ENCODE results near the gene SCTR.

Gene SCTR

DNA sequence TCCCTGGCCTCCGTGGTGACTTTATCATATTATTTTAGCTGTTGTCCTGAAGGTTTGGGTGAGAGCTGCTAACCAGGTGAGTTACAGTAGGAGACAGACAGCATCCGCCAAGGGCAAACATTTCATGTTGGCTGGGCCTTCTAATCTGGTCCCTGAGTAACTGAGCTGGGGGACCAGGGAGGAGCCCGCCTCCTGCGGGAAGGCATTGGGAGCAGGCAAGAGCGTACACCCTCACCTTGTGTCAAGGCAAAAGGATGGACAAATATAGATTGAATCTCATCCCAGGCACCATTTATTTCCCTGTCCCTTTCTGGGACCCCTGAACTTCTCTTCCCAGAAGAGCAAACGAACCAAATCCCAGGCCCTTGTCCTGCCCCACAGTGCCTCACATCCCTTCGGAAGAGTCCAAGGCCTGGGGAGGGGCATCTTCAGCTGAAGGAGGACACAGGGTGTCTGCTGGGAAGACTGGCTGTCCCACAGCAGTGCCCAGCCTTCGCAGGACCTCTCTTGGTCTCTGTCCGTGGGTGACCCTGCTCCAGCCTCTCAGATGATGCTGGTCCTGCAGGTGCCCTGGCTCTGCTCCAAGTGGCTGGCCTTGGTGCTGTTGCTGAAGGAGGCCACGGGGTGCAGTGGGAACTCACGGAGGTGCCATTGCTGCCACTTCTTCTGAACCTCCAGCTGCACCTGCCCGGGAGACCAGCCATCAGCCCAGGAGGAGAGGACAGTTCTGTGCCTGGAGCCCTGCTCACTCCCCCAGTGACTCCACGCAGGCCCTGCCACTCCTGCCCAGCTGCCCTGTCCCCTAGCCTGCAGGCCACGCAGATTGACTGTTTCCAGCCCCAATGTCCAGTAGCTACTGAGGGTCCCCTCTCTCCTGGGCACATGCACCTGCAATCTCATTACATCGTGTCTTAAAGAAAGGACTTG is 84.4 kb downstream of the SCTR start (continued):
- TF ChIP-seq TOX (CRISPR knock-in tag; IDR thresholded peaks at IDR 0.05; ENCODE audit: borderline replicate concordance) (no peak), ARNTL (CRISPR knock-in tag; IDR thresholded peaks at IDR 0.05; ENCODE audit: borderline replicate concordance, low read depth) (no peak), CSDC2 (CRISPR knock-in tag; IDR thresholded peaks at IDR 0.05) (no peak), ZFP30 (CRISPR knock-in tag; IDR thresholded peaks at IDR 0.05) (no peak), ZFP3 (CRISPR knock-in tag; IDR thresholded peaks at IDR 0.05) (no peak)
- TF ChIP-seq, protein P1, sequence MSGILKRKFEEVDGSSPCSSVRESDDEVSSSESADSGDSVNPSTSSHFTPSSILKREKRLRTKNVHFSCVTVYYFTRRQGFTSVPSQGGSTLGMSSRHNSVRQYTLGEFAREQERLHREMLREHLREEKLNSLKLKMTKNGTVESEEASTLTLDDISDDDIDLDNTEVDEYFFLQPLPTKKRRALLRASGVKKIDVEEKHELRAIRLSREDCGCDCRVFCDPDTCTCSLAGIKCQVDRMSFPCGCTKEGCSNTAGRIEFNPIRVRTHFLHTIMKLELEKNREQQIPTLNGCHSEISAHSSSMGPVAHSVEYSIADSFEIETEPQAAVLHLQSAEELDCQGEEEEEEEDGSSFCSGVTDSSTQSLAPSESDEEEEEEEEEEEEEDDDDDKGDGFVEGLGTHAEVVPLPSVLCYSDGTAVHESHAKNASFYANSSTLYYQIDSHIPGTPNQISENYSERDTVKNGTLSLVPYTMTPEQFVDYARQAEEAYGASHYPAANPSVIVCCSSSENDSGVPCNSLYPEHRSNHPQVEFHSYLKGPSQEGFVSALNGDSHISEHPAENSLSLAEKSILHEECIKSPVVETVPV (CRISPR knock-in tag; IDR thresholded peaks at IDR 0.05), result no peak

GRCh38 chr2:119438726-119439284 is 85.5 kb downstream of the SCTR start:
- TF ChIP-seq ARNTL (CRISPR knock-in tag; IDR thresholded peaks at IDR 0.05; ENCODE audit: borderline replicate concordance, low read depth) (no peak), ZNF8 (CRISPR knock-in tag; IDR thresholded peaks at IDR 0.05) (no peak), ZC3H10 (CRISPR knock-in tag; IDR thresholded peaks at IDR 0.05) (no peak)
- ATAC-seq, result no peak

DNA sequence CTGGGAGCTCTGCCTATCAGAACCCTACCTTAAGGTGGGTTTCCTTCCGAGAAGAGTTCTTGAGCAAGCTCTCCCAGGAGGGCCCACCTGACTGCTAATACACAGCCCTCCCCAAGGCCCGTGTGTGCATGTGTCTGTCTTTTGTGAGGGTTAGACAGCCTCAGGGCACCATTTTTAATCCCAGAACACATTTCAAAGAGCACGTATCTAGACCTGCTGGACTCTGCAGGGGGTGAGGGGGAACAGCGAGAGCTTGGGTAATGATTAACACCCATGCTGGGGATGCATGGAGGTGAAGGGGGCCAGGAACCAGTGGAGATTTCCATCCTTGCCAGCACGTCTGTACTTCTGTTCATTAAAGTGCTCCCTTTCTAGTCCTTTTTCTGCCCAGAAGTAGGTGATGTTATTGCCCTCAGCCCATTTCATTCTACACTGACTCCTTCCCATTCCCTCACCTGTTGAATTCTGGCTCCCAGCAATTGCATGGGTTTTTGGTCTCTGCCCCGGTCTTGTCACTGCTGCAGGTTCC is 86.1 kb downstream of the SCTR start:
- TF ChIP-seq, protein P2, sequence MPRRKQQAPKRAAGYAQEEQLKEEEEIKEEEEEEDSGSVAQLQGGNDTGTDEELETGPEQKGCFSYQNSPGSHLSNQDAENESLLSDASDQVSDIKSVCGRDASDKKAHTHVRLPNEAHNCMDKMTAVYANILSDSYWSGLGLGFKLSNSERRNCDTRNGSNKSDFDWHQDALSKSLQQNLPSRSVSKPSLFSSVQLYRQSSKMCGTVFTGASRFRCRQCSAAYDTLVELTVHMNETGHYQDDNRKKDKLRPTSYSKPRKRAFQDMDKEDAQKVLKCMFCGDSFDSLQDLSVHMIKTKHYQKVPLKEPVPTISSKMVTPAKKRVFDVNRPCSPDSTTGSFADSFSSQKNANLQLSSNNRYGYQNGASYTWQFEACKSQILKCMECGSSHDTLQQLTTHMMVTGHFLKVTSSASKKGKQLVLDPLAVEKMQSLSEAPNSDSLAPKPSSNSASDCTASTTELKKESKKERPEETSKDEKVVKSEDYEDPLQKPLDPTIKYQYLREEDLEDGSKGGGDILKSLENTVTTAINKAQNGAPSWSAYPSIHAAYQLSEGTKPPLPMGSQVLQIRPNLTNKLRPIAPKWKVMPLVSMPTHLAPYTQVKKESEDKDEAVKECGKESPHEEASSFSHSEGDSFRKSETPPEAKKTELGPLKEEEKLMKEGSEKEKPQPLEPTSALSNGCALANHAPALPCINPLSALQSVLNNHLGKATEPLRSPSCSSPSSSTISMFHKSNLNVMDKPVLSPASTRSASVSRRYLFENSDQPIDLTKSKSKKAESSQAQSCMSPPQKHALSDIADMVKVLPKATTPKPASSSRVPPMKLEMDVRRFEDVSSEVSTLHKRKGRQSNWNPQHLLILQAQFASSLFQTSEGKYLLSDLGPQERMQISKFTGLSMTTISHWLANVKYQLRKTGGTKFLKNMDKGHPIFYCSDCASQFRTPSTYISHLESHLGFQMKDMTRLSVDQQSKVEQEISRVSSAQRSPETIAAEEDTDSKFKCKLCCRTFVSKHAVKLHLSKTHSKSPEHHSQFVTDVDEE (CRISPR knock-in tag; IDR thresholded peaks at IDR 0.05), result no peak
- TF ChIP-seq, protein P1 (CRISPR knock-in tag; IDR thresholded peaks at IDR 0.05), result no peak
- TF ChIP-seq RARB (CRISPR knock-in tag; IDR thresholded peaks at IDR 0.05) (no peak), SNAI2 (CRISPR knock-in tag; IDR thresholded peaks at IDR 0.05) (no peak), OSR1 (CRISPR knock-in tag; IDR thresholded peaks at IDR 0.05) (no peak), TCF4 (CRISPR knock-in tag; IDR thresholded peaks at IDR 0.05; ENCODE audit: borderline replicate concordance) (no peak), ISL1 (CRISPR knock-in tag; IDR thresholded peaks at IDR 0.05) (no peak), ZNF8 (CRISPR knock-in tag; IDR thresholded peaks at IDR 0.05) (no peak)
- TF ChIP-seq, protein P3, sequence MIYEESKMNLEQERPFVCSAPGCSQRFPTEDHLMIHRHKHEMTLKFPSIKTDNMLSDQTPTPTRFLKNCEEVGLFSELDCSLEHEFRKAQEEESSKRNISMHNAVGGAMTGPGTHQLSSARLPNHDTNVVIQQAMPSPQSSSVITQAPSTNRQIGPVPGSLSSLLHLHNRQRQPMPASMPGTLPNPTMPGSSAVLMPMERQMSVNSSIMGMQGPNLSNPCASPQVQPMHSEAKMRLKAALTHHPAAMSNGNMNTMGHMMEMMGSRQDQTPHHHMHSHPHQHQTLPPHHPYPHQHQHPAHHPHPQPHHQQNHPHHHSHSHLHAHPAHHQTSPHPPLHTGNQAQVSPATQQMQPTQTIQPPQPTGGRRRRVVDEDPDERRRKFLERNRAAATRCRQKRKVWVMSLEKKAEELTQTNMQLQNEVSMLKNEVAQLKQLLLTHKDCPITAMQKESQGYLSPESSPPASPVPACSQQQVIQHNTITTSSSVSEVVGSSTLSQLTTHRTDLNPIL (CRISPR knock-in tag; IDR thresholded peaks at IDR 0.05; ENCODE audit: low read depth), result no peak
- ATAC-seq, result no peak

GRCh38 chr2:119436993-119437772 is 87.1 kb downstream of the SCTR start:
- ATAC-seq, result no peak
- no peak for TF ChIP-seq ZC3H10 (CRISPR knock-in tag; IDR thresholded peaks at IDR 0.05)
- TF ChIP-seq BACH2 (CRISPR knock-in tag; IDR thresholded peaks at IDR 0.05; ENCODE audit: borderline replicate concordance), result no peak
- TF ChIP-seq OSR1 (CRISPR knock-in tag; IDR thresholded peaks at IDR 0.05), result no peak
- no peak for TF ChIP-seq ZFP30 (CRISPR knock-in tag; IDR thresholded peaks at IDR 0.05)
- TF ChIP-seq, protein P4, sequence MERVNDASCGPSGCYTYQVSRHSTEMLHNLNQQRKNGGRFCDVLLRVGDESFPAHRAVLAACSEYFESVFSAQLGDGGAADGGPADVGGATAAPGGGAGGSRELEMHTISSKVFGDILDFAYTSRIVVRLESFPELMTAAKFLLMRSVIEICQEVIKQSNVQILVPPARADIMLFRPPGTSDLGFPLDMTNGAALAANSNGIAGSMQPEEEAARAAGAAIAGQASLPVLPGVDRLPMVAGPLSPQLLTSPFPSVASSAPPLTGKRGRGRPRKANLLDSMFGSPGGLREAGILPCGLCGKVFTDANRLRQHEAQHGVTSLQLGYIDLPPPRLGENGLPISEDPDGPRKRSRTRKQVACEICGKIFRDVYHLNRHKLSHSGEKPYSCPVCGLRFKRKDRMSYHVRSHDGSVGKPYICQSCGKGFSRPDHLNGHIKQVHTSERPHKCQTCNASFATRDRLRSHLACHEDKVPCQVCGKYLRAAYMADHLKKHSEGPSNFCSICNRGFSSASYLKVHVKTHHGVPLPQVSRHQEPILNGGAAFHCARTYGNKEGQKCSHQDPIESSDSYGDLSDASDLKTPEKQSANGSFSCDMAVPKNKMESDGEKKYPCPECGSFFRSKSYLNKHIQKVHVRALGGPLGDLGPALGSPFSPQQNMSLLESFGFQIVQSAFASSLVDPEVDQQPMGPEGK (CRISPR knock-in tag; IDR thresholded peaks at IDR 0.05; ENCODE audit: borderline replicate concordance), result no peak
- no peak for TF ChIP-seq CSDC2 (CRISPR knock-in tag; IDR thresholded peaks at IDR 0.05)
- TF ChIP-seq RARB (CRISPR knock-in tag; IDR thresholded peaks at IDR 0.05), result no peak
- TF ChIP-seq TOX (CRISPR knock-in tag; IDR thresholded peaks at IDR 0.05; ENCODE audit: borderline replicate concordance), result no peak

Measured in SK-N-SH treated with all-trans-retinoic acid at 6 μM for 48 hours (cell line).